HG03097 (cell line): ENCODE measurements around the gene PARP9.
"Not testable (repeated sequence)": the region's sequence is repeated elsewhere in the genome, so short reads cannot be mapped to it uniquely, and the experiment has no call there.

Experiments used
- ATAC-seq: cut with Tn5 transposase; IDR thresholded peaks from one replicate; pipeline ENCODE4 v1.9.1; 2021; ENCODE audit not compliant: unreplicated experiment, low FRiP score

The PARP9 gene

DNA sequence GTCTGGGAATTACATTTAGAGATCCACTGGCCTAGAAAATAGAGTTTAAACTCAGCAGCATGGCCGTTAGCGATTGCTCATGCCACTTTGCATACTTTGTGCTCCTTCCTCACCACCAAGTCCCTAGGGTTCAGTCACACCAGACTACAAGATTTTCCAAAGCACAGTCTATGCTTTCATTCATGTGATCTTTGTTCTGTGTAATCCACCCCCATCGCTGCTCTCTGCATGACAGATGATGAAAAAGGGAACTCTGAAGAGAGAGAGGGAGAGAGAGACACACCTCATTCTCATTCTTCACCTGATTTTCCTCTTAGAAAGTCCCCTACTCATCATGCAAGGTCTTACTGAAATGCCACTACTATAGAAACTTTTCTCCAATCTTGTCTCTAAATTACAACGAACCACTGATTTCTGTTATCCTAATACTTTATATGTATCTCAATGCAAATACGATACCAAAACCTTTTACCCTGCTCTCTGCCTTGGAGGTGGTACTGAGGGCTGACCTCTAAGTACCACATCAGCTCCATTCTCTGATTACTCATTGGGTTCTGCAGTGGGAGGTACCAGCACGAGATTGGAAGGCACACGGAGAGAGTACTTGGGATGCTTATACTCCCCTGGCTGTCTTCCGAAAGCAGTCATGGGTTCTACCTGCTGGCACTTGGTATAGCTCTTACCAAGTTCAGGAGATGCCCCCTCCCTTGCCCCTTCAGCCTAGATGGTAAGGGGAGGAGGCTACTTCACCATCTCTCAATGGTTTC lies 12.3 kb upstream of the PARP9 start:
- peak; percentile 79 for ATAC-seq

DNA sequence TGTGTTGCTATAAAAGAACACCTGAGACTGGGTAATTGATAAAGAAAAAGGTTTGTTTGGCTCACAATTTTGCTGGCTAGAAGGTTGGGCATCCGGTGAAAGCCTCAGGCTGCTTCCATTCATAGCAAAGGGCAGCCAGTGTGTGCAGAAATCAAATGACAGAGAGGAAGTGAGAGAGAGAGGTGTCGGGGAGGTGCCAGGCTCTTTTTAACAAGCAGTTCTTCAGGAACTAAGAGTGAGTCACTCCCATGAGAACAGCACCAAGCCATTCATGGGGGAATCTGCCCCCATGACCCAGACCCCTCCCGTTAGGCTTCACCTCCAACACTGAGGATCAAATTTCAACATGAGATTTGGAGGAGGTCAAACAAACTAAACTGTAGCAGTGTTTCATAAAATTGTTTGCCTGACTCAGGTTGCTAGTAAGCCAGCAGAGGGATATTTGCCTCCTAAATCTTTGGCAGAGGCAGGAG lies 8.9 kb upstream of the PARP9 start:
- ATAC-seq, result no peak

- no peak for ATAC-seq
These were observed 4.7 kb upstream of the PARP9 start for GRCh38 chr3:122568755-122569154.

DNA sequence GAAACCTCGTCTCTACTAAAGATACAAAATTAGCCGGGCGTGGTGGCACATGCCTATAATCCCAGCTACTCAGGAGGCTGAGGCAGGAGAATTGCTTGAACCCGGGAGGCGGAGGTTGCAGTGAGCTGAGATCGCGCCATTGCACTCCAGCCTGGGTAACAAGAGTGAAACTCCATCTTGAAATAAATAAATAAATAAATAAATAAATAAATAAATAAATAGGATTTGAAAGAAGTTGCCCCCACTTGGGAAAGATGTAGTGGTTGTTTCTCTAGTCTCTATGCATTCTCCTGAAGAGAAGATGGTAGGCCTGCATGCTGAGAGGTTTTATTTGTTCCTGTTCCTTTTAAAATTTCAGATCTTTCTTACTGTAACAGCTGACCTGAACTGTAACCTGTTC lies 4.0 kb upstream of the PARP9 start:
- ATAC-seq, result not testable (repeated sequence)

GRCh38 chr3:122563717-122564025 lies 429 bp downstream of the PARP9 start:
- ATAC-seq, result no peak

- no peak for ATAC-seq
These were observed 980 bp downstream of the PARP9 start for GRCh38 chr3:122562923-122563716.

DNA sequence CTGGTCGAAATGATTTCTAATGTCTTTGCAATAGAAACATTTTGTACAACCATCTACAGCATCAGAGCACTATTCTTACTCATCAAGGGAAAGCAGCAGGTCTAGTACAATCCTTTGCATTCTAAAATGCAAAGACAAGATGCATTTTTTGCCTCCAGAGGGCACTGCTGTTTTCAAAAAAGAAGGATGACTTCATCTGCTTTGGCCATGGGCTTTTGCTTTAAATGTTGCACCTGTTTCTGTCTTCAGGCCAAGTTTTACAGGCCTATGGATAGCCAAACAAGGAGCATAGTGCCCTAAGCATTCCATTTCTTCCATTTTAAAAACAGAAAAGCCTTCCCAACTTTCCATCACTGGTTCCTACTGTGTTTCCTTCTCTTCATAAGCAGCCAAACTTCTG lies 3.4 kb downstream of the PARP9 start:
- no peak for ATAC-seq

DNA sequence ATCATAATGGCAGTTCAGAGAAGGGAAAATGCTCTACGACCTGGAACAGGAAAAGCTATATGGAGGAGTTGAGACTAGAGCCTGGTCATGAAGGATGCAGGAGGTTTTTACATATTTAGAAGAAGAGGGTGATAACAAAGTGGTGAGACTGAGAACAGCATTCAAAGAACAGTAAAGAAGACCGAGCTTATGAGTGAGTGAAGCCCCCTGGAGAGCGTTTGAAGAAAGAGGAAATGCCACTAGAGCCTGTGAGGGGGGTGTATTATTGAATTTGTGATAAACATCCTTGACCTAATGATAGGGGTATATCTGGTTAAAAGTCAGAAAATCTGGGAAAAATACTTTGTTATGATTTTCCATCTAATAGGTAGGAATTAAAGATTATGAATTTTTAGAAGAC lies 4.2 kb downstream of the PARP9 start:
- no peak for ATAC-seq

DNA sequence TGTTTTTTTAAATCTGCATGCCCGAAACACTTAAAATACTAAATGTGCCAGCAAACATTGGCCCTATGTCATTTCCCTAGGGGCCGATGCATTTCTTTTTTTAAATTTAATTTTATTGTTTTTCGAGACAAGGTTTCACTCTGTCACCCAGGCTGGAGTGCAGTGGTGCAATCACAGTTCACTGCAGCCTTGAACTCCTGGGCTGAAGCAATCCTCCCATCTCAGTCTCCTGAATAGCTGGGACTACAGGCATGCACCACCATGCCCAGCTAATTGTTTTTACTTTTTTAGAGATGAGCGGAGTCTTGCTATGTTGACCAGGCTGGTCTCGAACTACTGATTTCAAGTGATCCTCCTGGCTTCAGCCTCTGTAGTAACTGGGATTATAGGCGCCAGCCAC lies 5.5 kb downstream of the PARP9 start:
- ATAC-seq, result no peak

GRCh38 chr3:122557356-122557755 lies 6.7 kb downstream of the PARP9 start:
- no peak for ATAC-seq

DNA sequence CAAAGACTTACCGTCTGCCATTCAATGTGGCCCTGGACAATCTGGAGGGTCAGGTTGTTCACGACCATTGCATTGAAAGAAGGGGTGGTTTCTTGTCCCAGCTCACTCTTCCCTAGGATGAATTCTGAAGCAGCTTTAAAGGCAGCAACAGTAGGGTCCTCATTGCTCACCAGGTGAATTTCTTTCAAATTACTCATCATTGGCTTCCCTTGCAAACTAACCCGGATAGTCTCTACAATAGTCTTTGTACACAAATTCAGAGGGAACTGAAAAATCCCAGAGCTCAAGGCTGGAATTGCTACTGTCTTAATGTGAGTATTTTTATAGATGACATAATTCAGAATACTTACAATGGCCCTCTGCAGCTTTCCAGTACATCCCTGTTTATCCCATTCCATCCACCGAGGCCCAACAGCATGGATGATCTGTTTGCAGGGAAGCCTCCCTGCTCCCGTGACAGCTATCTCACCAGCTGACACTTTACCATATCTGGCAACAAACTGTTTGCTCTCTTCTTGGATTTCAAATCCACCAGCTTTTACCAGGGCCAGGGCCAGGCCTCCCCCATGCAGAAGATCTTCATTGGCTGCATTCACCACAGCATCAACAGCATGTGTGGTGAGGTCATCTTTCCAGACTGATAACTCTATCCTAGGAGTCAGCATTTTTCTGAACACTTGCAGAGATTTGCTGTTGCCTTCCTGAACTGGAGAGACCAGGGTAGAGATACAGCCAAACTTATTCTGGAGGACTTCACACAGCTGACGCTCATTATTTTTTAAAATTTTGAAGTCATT lies 8.6 kb downstream of the PARP9 start:
- no peak for ATAC-seq

GRCh38 chr3:122553171-122553570 lies 10.9 kb downstream of the PARP9 start:
- no peak for ATAC-seq

GRCh38 chr3:122548619-122549018 lies 15.5 kb downstream of the PARP9 start:
- no peak for ATAC-seq

DNA sequence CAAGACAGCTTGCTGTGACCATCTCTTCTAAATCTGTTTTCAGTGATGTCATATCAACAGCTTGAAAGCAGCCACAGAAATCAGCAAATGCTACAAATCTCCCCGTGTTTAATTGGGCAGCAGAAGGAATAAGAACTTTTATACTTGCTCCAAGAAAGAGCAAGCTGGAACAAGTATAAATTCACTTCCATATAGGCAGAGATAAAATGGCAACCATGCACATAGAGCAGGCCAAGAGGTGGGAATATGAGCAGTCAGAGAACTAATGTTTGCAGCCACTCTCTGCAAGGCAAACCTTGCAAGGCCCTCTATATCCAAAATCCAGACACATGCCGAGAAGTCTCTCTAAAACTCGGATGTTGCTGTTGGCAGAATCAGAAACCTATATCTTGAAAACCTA lies 16.0 kb downstream of the PARP9 start:
- no peak for ATAC-seq

- ATAC-seq, result no peak
These were observed 17.9 kb downstream of the PARP9 start for GRCh38 chr3:122546151-122546550.

- no peak for ATAC-seq
These were observed 25.1 kb downstream of the PARP9 start for GRCh38 chr3:122538956-122539490.

DNA sequence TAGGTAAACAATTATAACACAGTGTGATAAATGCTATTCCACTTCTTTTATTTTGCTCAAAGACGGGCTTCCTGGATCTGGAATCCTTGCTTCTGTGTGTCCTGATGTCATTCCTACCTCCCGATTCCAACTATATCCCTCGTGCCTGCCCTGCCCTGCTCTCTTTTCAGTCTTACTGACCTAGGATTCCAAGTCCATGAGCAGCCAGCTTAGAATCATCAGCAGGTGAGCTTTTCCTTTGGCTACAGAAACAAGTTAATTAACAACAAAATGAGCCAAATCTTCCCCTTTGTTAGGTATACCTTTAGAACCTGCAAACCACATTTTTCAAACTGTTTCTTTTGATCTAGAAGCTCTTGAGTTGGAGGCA lies 27.5 kb downstream of the PARP9 start:
- ATAC-seq, result no peak

DNA sequence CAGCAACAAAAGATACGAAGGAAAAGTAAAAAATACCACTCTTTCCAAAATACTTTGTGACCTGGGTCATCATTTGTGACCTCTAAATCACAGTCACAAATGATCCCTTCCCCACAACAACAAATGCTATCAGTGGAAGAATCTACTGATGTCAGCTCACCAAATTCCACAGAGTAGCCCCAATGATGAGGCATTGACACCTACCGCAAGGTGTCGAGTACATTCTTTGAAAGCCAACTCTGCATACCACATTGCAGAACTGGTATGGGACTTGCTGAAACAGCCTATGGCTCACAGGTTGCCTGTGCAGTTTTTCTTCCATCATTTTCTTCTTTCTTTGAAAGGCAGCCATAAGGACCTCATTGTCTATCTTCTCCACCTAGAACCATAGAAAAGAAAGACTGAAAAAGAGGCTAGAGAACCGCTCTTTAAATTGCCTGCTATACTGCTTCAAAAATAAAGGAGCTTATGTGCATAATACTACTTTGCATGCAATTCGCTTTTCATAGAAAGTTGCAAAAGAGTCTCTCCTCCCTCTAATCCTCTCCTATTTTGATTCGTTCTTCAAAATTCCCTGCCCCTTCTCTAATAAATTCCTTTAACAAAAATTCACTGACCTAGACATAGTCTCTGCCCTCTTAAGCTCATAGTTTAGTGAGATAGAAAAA lies 28.0 kb downstream of the PARP9 start:
- ATAC-seq, result no peak

GRCh38 chr3:122533931-122534334 lies 30.2 kb downstream of the PARP9 start:
- peak; percentile 91 for ATAC-seq

GRCh38 chr3:122533480-122533879 lies 30.6 kb downstream of the PARP9 start:
- peak; percentile 10 for ATAC-seq

DNA sequence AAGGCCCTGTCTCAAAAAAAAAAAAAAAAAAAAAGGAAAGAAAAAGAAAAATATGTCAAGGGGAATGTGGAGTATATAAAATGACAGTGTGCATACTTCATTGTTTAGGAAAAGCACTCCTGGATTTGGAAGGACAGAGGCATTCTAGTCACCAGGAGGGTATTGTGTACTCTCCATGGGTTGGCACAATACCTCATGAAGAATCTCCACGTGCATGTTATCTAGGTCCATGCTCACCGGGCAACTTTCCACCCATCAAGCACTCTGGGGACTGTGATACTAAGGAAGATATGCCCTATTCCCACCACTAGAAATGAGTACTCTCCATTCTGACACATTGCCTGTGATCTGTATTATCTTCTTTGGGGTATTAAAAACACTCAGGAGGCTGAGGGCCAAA lies 33.9 kb downstream of the PARP9 start:
- no peak for ATAC-seq
